ENCODE results near the gene PLPP4.

DNA sequence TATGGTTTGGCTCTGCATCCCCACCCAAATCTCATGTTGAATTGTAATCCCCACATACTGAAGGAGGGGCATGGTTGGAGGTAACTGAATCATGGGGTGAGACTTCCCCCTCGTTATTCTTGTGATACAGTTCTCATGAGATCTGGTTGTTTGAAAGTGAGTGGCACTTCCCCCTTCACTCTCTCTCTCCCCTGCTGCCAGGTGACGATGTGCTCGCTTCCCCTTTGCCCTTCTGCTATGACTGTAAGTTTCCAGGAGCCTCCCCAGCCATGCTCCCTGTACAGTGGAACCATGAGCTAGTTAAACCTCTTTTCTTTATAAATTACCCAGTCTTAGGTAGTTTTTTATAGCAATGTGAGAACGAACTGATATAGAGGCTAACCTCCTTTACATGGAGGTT lies 16.6 kb downstream of the PLPP4 start:
- TF ChIP-seq, protein P1, sequence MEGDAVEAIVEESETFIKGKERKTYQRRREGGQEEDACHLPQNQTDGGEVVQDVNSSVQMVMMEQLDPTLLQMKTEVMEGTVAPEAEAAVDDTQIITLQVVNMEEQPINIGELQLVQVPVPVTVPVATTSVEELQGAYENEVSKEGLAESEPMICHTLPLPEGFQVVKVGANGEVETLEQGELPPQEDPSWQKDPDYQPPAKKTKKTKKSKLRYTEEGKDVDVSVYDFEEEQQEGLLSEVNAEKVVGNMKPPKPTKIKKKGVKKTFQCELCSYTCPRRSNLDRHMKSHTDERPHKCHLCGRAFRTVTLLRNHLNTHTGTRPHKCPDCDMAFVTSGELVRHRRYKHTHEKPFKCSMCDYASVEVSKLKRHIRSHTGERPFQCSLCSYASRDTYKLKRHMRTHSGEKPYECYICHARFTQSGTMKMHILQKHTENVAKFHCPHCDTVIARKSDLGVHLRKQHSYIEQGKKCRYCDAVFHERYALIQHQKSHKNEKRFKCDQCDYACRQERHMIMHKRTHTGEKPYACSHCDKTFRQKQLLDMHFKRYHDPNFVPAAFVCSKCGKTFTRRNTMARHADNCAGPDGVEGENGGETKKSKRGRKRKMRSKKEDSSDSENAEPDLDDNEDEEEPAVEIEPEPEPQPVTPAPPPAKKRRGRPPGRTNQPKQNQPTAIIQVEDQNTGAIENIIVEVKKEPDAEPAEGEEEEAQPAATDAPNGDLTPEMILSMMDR (IDR thresholded peaks at IDR 0.05), result no peak
- TF ChIP-seq POLR2A (IDR thresholded peaks at IDR 0.05), result no peak

Measured in transverse colon (tissue), 3 donors.